Measurements from ENCODE around the gene BANP.
"Not testable (repeated sequence)": the region's sequence is repeated elsewhere in the genome, so short reads cannot be mapped to it uniquely, and the experiment has no call there.

- TF ChIP-seq CTCF (IDR thresholded peaks at IDR 0.05); POLR2A (IDR thresholded peaks at IDR 0.05); POLR2AphosphoS5 (IDR thresholded peaks at IDR 0.05; ENCODE audit: insufficient read depth in 1 of 2, low read depth in 1 of 2): not testable (repeated sequence)
These were observed 45.7 kb upstream of the BANP start for GRCh38 chr16:87905521-87905920.
